Stimulated activated effector memory CD8-positive, alpha-beta T cell treated with anti-CD3 and anti-CD28 coated beads, Interleukin-12 subunit alpha, Interleukin-12 subunit beta, amount 100 ng/mL, for 72 hours (primary cell): ENCODE data around the gene PIP4K2A.

ENCODE experiments used
- ATAC-seq: fragments of 150-1000 bp; cut with Tn5 transposase; 2 replicates; pipeline ENCODE4 v1.10.0; 2021
- DNase-seq, 2 donors: peaks; one replicate each; pipeline ENCODE4 v3.0.0; 2021 to 2022; ENCODE audit warnings: low spot score in 2 of 2
- H3K27ac Mint-ChIP-seq: one replicate; pipeline ENCODE4 v1.8.0; 2022; ENCODE audit warnings: mild to moderate bottlenecking, mixed read lengths
- H3K36me3 Mint-ChIP-seq: one replicate; pipeline ENCODE4 v1.8.0; 2022; ENCODE audit warnings: mild to moderate bottlenecking, mixed read lengths
- H3K4me1 Mint-ChIP-seq: one replicate; pipeline ENCODE4 v1.8.0; 2022; ENCODE audit warnings: mixed read lengths
- H3K4me3 Mint-ChIP-seq: one replicate; pipeline ENCODE4 v1.8.0; 2022; ENCODE audit warnings: mild to moderate bottlenecking, mixed read lengths
- H3K9me3 Mint-ChIP-seq: one replicate; pipeline ENCODE4 v1.8.0; 2022; ENCODE audit warnings: mixed read lengths

PIP4K2A gene

GRCh38 chr10:22690614-22691431, 23.6 kb downstream of the PIP4K2A start:
- peak overlapping the region; percentile 27 for H3K4me3 Mint-ChIP-seq
- H3K27ac Mint-ChIP-seq, result peak overlapping the region; percentile 88
- no peaks in the 10 kb centered on the region for H3K36me3 Mint-ChIP-seq
- peaks cover 79% of the 10 kb centered on the region for H3K4me1 Mint-ChIP-seq
- ATAC-seq (no peak), DNase-seq (peak in 1 of 2 donors; percentile 45)
- H3K9me3 Mint-ChIP-seq, result no peaks in the 10 kb centered on the region

- DNase-seq, result no peak
- H3K9me3 Mint-ChIP-seq, result no peaks in the 10 kb centered on the region
- H3K4me1 Mint-ChIP-seq, result peaks cover 79% of the 10 kb centered on the region
- peak overlapping the region; percentile 88 for H3K27ac Mint-ChIP-seq
- H3K36me3 Mint-ChIP-seq, result peaks cover 4% of the 10 kb centered on the region
- no peak for ATAC-seq
- no peak overlapping the region for H3K4me3 Mint-ChIP-seq
Measured at GRCh38 chr10:22690158-22690557, 24.2 kb downstream of the PIP4K2A start.

GRCh38 chr10:22686347-22686746, 28.0 kb downstream of the PIP4K2A start:
- no peak overlapping the region for H3K27ac Mint-ChIP-seq
- ATAC-seq (no peak), DNase-seq (no peak)
- no peaks in the 10 kb centered on the region for H3K9me3 Mint-ChIP-seq
- peaks cover 39% of the 10 kb centered on the region for H3K36me3 Mint-ChIP-seq
- H3K4me3 Mint-ChIP-seq, result no peak overlapping the region
- H3K4me1 Mint-ChIP-seq, result peaks cover 86% of the 10 kb centered on the region

DNA sequence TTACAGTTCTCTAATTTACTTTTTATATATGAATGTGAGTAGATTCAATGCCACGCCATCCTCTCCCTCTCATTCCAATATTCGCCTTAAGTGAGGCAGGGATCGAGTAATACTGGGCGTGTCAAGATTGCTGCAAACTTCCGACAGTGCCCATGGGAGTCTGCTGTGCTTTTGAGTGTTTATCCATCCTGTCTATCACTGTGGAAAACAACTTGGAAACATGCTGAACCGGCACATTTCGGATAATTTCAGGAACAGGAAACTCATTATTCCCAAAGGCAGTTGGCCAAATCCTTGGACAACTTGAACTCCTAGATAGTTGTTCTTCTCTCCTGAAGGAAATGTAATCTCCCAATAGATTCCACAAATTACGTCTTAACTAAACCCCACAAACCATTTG, 28.5 kb downstream of the PIP4K2A start:
- H3K4me1 Mint-ChIP-seq, result peaks cover 86% of the 10 kb centered on the region
- ATAC-seq (no peak), DNase-seq (no peak)
- peaks cover 40% of the 10 kb centered on the region for H3K36me3 Mint-ChIP-seq
- no peak overlapping the region for H3K27ac Mint-ChIP-seq
- H3K9me3 Mint-ChIP-seq, result no peaks in the 10 kb centered on the region
- H3K4me3 Mint-ChIP-seq, result no peak overlapping the region

GRCh38 chr10:22684699-22685098, 29.7 kb downstream of the PIP4K2A start:
- Mint-ChIP-seq H3K27ac (peak overlapping the region; percentile 99), H3K36me3 (peaks cover 40% of the 10 kb centered on the region), H3K4me3 (peak overlapping the region; percentile 69), H3K9me3 (no peaks in the 10 kb centered on the region), H3K4me1 (peaks cover 88% of the 10 kb centered on the region)
- DNase-seq (peak in 1 of 2 donors; percentile 50), ATAC-seq (no peak)

- Mint-ChIP-seq H3K9me3 (no peaks in the 10 kb centered on the region), H3K27ac (peak overlapping the region; percentile 99), H3K4me3 (peak overlapping the region; percentile 69), H3K36me3 (peaks cover 40% of the 10 kb centered on the region), H3K4me1 (peaks cover 90% of the 10 kb centered on the region)
- ATAC-seq, result no peak
- no peak for DNase-seq
Measured at GRCh38 chr10:22683140-22683389, 31.3 kb downstream of the PIP4K2A start.

DNA sequence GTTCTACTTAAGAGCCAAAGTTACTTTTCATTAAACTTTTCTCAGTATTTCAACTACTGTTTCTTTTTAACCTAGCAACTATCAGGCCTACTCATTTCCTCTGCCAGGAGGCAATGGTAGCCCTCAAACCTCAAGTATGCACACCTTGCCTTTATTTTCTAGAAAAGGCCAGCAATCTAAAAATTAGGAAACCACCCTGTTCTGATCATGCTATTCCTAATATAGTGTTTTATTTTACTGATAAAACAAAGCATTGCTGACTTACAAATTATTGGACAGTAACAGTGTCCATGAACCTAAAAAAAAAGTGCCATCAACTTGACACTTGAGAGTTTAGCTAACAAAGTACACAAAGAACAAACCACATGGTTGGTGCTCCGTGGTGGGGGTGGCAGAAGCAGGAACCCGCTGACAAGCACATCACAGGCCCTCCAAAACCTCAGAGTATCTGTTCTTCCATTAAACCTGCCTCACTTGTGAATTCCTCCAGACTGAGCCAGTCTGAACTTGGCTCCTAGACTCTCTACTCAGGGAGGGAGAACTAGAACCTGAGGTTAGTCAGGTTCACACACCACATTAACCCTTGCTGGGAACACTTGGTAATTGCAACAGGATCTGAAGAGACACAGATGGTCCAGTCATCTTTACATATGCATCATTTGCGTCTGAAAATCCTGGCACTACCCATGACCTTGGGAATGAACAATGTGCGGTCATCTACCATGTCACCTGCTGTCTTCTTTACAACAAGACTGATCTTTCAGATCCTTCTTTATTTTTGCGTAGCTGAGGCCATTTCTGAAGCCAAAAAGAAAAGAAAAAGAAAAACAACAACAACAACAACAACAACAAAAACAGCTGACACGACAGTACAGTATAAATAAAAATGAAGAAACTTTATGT, 31.9 kb downstream of the PIP4K2A start:
- Mint-ChIP-seq H3K9me3 (no peaks in the 10 kb centered on the region), H3K4me1 (peaks cover 90% of the 10 kb centered on the region), H3K36me3 (peaks cover 40% of the 10 kb centered on the region), H3K27ac (peak overlapping the region; percentile 99), H3K4me3 (peak overlapping the region; percentile 69)
- DNase-seq (peak in 1 of 2 donors; percentile 75), ATAC-seq (peak; percentile 65)

GRCh38 chr10:22681783-22682183, 32.6 kb downstream of the PIP4K2A start:
- H3K4me3 Mint-ChIP-seq, result peak overlapping the region; percentile 69
- peak overlapping the region; percentile 99 for H3K27ac Mint-ChIP-seq
- peak; percentile 70 for ATAC-seq
- peaks cover 40% of the 10 kb centered on the region for H3K36me3 Mint-ChIP-seq
- peaks cover 90% of the 10 kb centered on the region for H3K4me1 Mint-ChIP-seq
- DNase-seq, result peak in 1 of 2 donors; percentile 65
- no peaks in the 10 kb centered on the region for H3K9me3 Mint-ChIP-seq

- DNase-seq (peak in 1 of 2 donors; percentile 51), ATAC-seq (no peak)
- peak overlapping the region; percentile 69 for H3K4me3 Mint-ChIP-seq
- H3K9me3 Mint-ChIP-seq, result no peaks in the 10 kb centered on the region
- H3K27ac Mint-ChIP-seq, result peak overlapping the region; percentile 99
- peaks cover 40% of the 10 kb centered on the region for H3K36me3 Mint-ChIP-seq
- H3K4me1 Mint-ChIP-seq, result peaks cover 93% of the 10 kb centered on the region
Measured at GRCh38 chr10:22681301-22681700, 33.1 kb downstream of the PIP4K2A start.

- Mint-ChIP-seq H3K4me3 (peak overlapping the region; percentile 14), H3K27ac (peak overlapping the region; percentile 86), H3K4me1 (peaks cover 93% of the 10 kb centered on the region), H3K9me3 (no peaks in the 10 kb centered on the region), H3K36me3 (peaks cover 30% of the 10 kb centered on the region)
- DNase-seq (no peak), ATAC-seq (no peak)
Measured at GRCh38 chr10:22679608-22680007, 34.8 kb downstream of the PIP4K2A start.

GRCh38 chr10:22677333-22677732, 37.0 kb downstream of the PIP4K2A start:
- Mint-ChIP-seq H3K9me3 (no peaks in the 10 kb centered on the region), H3K4me3 (peak overlapping the region; percentile 53), H3K27ac (peak overlapping the region; percentile 86), H3K36me3 (peaks cover 18% of the 10 kb centered on the region), H3K4me1 (peaks cover 92% of the 10 kb centered on the region)
- DNase-seq (peak in 1 of 2 donors; percentile 49), ATAC-seq (no peak)

DNA sequence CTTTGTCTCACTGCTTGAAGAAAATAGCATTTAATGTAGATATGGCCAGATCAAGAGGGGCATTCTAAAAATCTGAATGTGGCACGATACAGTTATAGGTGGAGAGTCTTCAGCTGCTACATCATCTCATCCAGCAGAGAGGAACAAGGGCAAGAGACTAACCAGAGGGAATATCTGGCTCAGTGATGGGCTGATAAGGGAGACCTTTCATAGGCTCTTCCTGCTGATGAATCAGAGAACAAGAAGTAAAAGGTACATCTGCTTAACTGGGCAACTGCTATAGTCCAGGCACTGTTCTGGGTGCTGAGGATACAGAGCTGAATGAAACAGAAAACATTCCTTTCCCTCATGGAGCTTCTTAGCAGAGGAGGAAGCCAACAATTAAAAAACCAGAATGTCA, 37.9 kb downstream of the PIP4K2A start:
- Mint-ChIP-seq H3K4me3 (peak overlapping the region; percentile 53), H3K27ac (peak overlapping the region; percentile 86)
- ATAC-seq, result peak; percentile 59

DNA sequence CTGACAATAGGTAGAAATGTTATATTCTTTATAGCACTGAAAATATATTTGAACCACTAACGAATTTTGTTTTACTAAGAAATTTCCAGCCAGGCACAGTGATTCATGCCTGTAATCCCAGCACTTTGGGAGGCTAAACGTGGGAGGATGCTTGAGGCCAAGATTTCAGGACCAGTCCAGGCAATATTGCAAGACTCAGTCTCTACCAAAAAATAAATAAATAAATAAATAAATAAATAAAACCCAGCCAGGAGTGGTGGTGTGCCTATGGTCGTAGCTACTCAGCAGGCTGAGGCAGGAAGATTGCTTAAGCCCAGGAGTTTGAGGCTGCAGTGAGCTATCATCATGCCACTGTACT, 39.8 kb downstream of the PIP4K2A start:
- Mint-ChIP-seq H3K4me1 (peaks cover 97% of the 10 kb centered on the region), H3K36me3 (peaks cover 7% of the 10 kb centered on the region)

More for the DNA sequence above, 37.9 kb downstream of the PIP4K2A start:
- Mint-ChIP-seq H3K9me3 (no peaks in the 10 kb centered on the region), H3K4me1 (peaks cover 95% of the 10 kb centered on the region), H3K36me3 (peaks cover 9% of the 10 kb centered on the region)
- peak in 1 of 2 donors; percentile 47 for DNase-seq

DNA sequence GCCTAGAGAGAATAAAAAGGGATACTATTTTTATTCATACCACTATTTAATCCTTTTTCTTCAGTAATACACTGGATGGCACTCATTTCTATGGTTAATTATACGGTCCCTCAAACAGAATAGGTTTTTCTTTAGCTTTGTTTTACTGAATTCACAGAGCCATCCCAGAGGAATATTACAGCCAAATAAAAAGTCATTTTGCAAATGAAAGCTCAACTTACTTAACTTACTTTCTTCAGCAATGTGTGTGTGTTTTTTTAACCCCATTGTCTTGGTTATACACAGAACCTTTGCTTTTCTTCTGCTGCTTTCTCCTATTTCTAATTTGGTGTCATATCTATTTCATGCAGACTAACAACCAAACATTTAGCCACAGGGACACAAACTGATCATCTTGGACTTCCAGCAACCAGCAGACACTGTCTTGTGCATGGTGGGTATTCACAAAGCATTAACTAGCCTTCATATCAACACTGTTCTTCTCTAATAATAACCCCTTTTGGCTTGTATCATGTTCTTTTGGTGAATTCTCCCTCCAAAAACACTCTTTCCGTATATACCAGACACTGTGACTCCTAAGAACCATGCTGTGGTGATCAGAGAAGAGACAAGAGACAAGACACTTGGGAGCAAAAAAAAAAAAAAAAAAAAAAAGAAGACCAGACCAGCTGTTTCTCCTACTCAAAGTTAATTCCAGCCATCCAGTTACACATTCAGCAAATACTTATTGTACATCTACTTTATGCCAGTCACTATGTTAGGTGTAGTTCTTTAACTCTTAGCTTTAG, 40.4 kb downstream of the PIP4K2A start:
- ATAC-seq (no peak), DNase-seq (no peak)
- Mint-ChIP-seq H3K36me3 (peaks cover 7% of the 10 kb centered on the region), H3K27ac (peak overlapping the region; percentile 86), H3K9me3 (no peaks in the 10 kb centered on the region), H3K4me1 (peaks cover 97% of the 10 kb centered on the region), H3K4me3 (peak overlapping the region; percentile 2)

More for the DNA sequence above, 39.8 kb downstream of the PIP4K2A start:
- DNase-seq (no peak), ATAC-seq (no peak)
- Mint-ChIP-seq H3K9me3 (no peaks in the 10 kb centered on the region), H3K27ac (peak overlapping the region; percentile 86), H3K4me3 (no peak overlapping the region)

GRCh38 chr10:22673091-22673392, 41.3 kb downstream of the PIP4K2A start:
- peak overlapping the region; percentile 45 for H3K4me3 Mint-ChIP-seq
- ATAC-seq (no peak), DNase-seq (no peak)
- peaks cover 7% of the 10 kb centered on the region for H3K36me3 Mint-ChIP-seq
- H3K9me3 Mint-ChIP-seq, result no peaks in the 10 kb centered on the region
- H3K27ac Mint-ChIP-seq, result peak overlapping the region; percentile 86
- peaks cover 91% of the 10 kb centered on the region for H3K4me1 Mint-ChIP-seq
